ENCODE data around the gene BRWD1. TPM values are rescaled to one million over a fixed set of nuclear protein-coding genes. Genes with fewer than 3 reads are reported as not detected.

The BRWD1 gene
- total RNA-seq, 4 donors from 2014 or later: 55.0 to 104 (median 67.9) TPM

GRCh38 chr21:39184050-39184980 is 129.1 kb downstream of the BRWD1 start:
- DNase-seq (ENCODE audit: extremely low spot score): no peak
- H3K27me3 ChIP-seq: no peaks in the 10 kb centered on the region
- peaks cover 0 to 2% (median 0%) of the 10 kb centered on the region in 4 donors for H3K36me3 ChIP-seq
- 5% methylated on average over 22 of the region's 22 CpGs for WGBS
- TF ChIP-seq POLR2AphosphoS5 (IDR thresholded peaks at IDR 0.05) (no peak), EP300 (IDR thresholded peaks at IDR 0.05) (no peak), POLR2A (IDR thresholded peaks at IDR 0.05; ENCODE audit: low read depth) (no peak), CTCF (IDR thresholded peaks at IDR 0.05) (no peak)
- intact Hi-C loops (cut with DNase I): loop anchor here (10.0 kb wide), 1 partner anchor 200 kb away; a partner anchor contains a TSS
- H3K4me1 ChIP-seq: peaks cover 8 to 34% (median 25%) of the 10 kb centered on the region in 4 donors
- peak overlapping the region; percentile 83 to 93 (median 89) for H3K27ac ChIP-seq (replicated peaks in 1 of 4)
- no peaks in the 10 kb centered on the region for H3K9me3 ChIP-seq
- peak overlapping the region; percentile 68 to 93 (median 90) for H3K4me3 ChIP-seq

- Histone ChIP-seq H3K4me3 (peak within 1 kb of the TSS; percentile 68 to 93 (median 90)), H3K9me3 (no peaks in the 10 kb centered on the region), H3K27me3 (no peaks in the 10 kb centered on the region), H3K27ac (replicated peaks in 1 of 4) (peak within 1 kb of the TSS; percentile 83 to 93 (median 89)), H3K4me1 (peaks cover 8 to 34% (median 25%) of the 10 kb centered on the region in 4 donors), H3K36me3 (peaks cover 0 to 7% (median 3%) of the 10 kb centered on the region in 4 donors)
- TF ChIP-seq CTCF (IDR thresholded peaks at IDR 0.05) (no peak), POLR2A (IDR thresholded peaks at IDR 0.05; ENCODE audit: low read depth) (peak; percentile 18), POLR2AphosphoS5 (IDR thresholded peaks at IDR 0.05) (peak; percentile 84 to 91)
- intact Hi-C loops (cut with DNase I): loop anchor here (10.0 kb wide), 1 partner anchor 201 kb away; a partner anchor contains a TSS
- WGBS: under 1% methylated on average over 48 of the region's 76 CpGs
- DNase-seq (ENCODE audit: extremely low spot score): peak; percentile 97
Observed at GRCh38 chr21:39183272-39184049, 130.0 kb downstream of the BRWD1 start, which contains the start of gene PSMG1. TSS of gene PSMG1 (minus strand) at chr21:39183451. CDS start at chr21:39183385, 66 bp downstream.

GRCh38 chr21:39182484-39183271 is 130.8 kb downstream of the BRWD1 start:
- peak overlapping the region; percentile 68 to 93 (median 90) for H3K4me3 ChIP-seq
- WGBS: 2% methylated on average over 35 of the region's 51 CpGs
- no peaks in the 10 kb centered on the region for H3K27me3 ChIP-seq
- H3K4me1 ChIP-seq: peaks cover 8 to 34% (median 25%) of the 10 kb centered on the region in 4 donors
- no peaks in the 10 kb centered on the region for H3K9me3 ChIP-seq
- TF ChIP-seq CTCF (IDR thresholded peaks at IDR 0.05) (no peak), POLR2A (IDR thresholded peaks at IDR 0.05; ENCODE audit: low read depth) (no peak), POLR2AphosphoS5 (IDR thresholded peaks at IDR 0.05) (no peak), EP300 (IDR thresholded peaks at IDR 0.05) (no peak)
- peak overlapping the region; percentile 83 to 93 (median 89) for H3K27ac ChIP-seq (replicated peaks in 1 of 4)
- no peak for DNase-seq (ENCODE audit: extremely low spot score)
- intact Hi-C loops (cut with DNase I): loop anchor here (10.0 kb wide), 1 partner anchor 202 kb away; a partner anchor contains a TSS
- H3K36me3 ChIP-seq: peaks cover 0 to 7% (median 3%) of the 10 kb centered on the region in 4 donors

GRCh38 chr21:39182016-39182415 is 131.4 kb downstream of the BRWD1 start:
- WGBS: 67% methylated on average over 8 of the region's 8 CpGs
- DNase-seq (ENCODE audit: extremely low spot score): no peak
- Histone ChIP-seq H3K27me3 (no peaks in the 10 kb centered on the region), H3K27ac (replicated peaks in 1 of 4) (peak overlapping the region in 1 of 4 donors; percentile 83), H3K9me3 (no peaks in the 10 kb centered on the region), H3K4me1 (peaks cover 8 to 32% (median 25%) of the 10 kb centered on the region in 4 donors), H3K36me3 (peaks cover 0 to 14% (median 5%) of the 10 kb centered on the region in 4 donors), H3K4me3 (peak overlapping the region; percentile 68 to 93 (median 90))
- TF ChIP-seq POLR2A (IDR thresholded peaks at IDR 0.05; ENCODE audit: low read depth) (no peak), EP300 (IDR thresholded peaks at IDR 0.05) (no peak), POLR2AphosphoS5 (IDR thresholded peaks at IDR 0.05) (no peak), CTCF (IDR thresholded peaks at IDR 0.05) (no peak)
- intact Hi-C loops (cut with DNase I): loop anchor here (10.0 kb wide), 1 partner anchor 203 kb away; a partner anchor contains a TSS

Data from esophagus muscularis mucosa (tissue), 4 donors.